HG02588 (cell line): ENCODE data around the gene WDR54.
A peak's percentile ranks its signal among the peaks of the same experiment; 100 is the strongest.

Experiments
- ATAC-seq: cut with Tn5 transposase; IDR thresholded peaks from one replicate; pipeline ENCODE4 v1.9.1; 2021; ENCODE audit warnings: mild to moderate bottlenecking, moderate library complexity; ENCODE audit not compliant: unreplicated experiment

The WDR54 gene

GRCh38 chr2:74421221-74421870 is at the start of gene WDR54, which contains the start of gene C2orf81:
Gene WDR54 (plus strand): TSS chr2:74421730. CDS start chr2:74422154, 424 bp downstream.
Gene C2orf81 (minus strand): TSS chr2:74421619. CDS start chr2:74421560, 59 bp downstream.
- ATAC-seq = peak; percentile 90

- ATAC-seq = no peak
Measured at GRCh38 chr2:74372674-74373073, 48.9 kb upstream of the WDR54 start.

- ATAC-seq = no peak
Measured at GRCh38 chr2:74373221-74373676, 48.3 kb upstream of the WDR54 start.

- ATAC-seq = no peak
Measured at GRCh38 chr2:74373985-74374384, 47.5 kb upstream of the WDR54 start.

GRCh38 chr2:74374509-74375205 is 46.9 kb upstream of the WDR54 start:
- ATAC-seq = no peak

GRCh38 chr2:74375838-74376237 is 45.7 kb upstream of the WDR54 start:
- ATAC-seq = no peak

GRCh38 chr2:74378007-74378406 is 43.5 kb upstream of the WDR54 start:
- no peak for ATAC-seq

- no peak for ATAC-seq
Measured at GRCh38 chr2:74379851-74380789, 41.4 kb upstream of the WDR54 start, which contains the start of gene DCTN1. Gene DCTN1 (minus strand): TSS chr2:74380311. CDS start chr2:74380037, 274 bp downstream.

GRCh38 chr2:74381751-74382150 is 39.8 kb upstream of the WDR54 start:
- ATAC-seq = no peak

- ATAC-seq = no peak
Measured at GRCh38 chr2:74383254-74383653, 38.3 kb upstream of the WDR54 start.

- ATAC-seq = no peak
Measured at GRCh38 chr2:74384051-74384450, 37.5 kb upstream of the WDR54 start.

- no peak for ATAC-seq
Measured at GRCh38 chr2:74385396-74385795, 36.1 kb upstream of the WDR54 start.

- no peak for ATAC-seq
Measured at GRCh38 chr2:74387346-74387745, 34.2 kb upstream of the WDR54 start.

GRCh38 chr2:74390606-74391005 is 30.9 kb upstream of the WDR54 start:
- ATAC-seq = no peak

- no peak for ATAC-seq
Measured at GRCh38 chr2:74391209-74391579, 30.3 kb upstream of the WDR54 start.

GRCh38 chr2:74391580-74392448 is 29.7 kb upstream of the WDR54 start:
- ATAC-seq = peak; percentile 68

- ATAC-seq = no peak
Measured at GRCh38 chr2:74392449-74392743, 29.1 kb upstream of the WDR54 start.

- no peak for ATAC-seq
Measured at GRCh38 chr2:74393525-74393924, 28.0 kb upstream of the WDR54 start.

GRCh38 chr2:74396149-74396548 is 25.4 kb upstream of the WDR54 start:
- no peak for ATAC-seq

GRCh38 chr2:74399785-74400184 is 21.7 kb upstream of the WDR54 start:
- no peak for ATAC-seq
